GM19468 (cell line): ENCODE measurements around the gene RUFY4.

Experiments used
- ATAC-seq: cut with Tn5 transposase; IDR thresholded peaks from one replicate; pipeline ENCODE4 v1.9.1; 2021; ENCODE audit warnings: mild to moderate bottlenecking, moderate library complexity, moderate number of reproducible peaks; ENCODE audit not compliant: unreplicated experiment; ENCODE audit errors: extremely low read depth

The RUFY4 gene

GRCh38 chr2:218059289-218059688 lies 9.8 kb upstream of the RUFY4 start:
- no peak for ATAC-seq

- no peak for ATAC-seq
These were observed 8.9 kb upstream of the RUFY4 start for GRCh38 chr2:218060118-218060517.

GRCh38 chr2:218060950-218061660 lies 7.9 kb upstream of the RUFY4 start:
- ATAC-seq = no peak

GRCh38 chr2:218063486-218063885 lies 5.6 kb upstream of the RUFY4 start:
- ATAC-seq = peak; percentile 42

GRCh38 chr2:218063896-218064295 lies 5.2 kb upstream of the RUFY4 start:
- ATAC-seq = no peak

- ATAC-seq = no peak
These were observed 3.6 kb upstream of the RUFY4 start for GRCh38 chr2:218065239-218066006.

- ATAC-seq = no peak
These were observed 2.0 kb upstream of the RUFY4 start for GRCh38 chr2:218066926-218067515.

GRCh38 chr2:218067523-218067922 lies 1.5 kb upstream of the RUFY4 start:
- no peak for ATAC-seq

- no peak for ATAC-seq
These were observed 700 bp downstream of the RUFY4 start for GRCh38 chr2:218069606-218070300.

- no peak for ATAC-seq
These were observed 1.5 kb downstream of the RUFY4 start for GRCh38 chr2:218070587-218070986.

GRCh38 chr2:218071218-218071937 lies 2.3 kb downstream of the RUFY4 start:
- ATAC-seq = no peak

GRCh38 chr2:218072002-218072401 lies 2.9 kb downstream of the RUFY4 start:
- ATAC-seq = no peak

GRCh38 chr2:218072478-218073024 lies 3.5 kb downstream of the RUFY4 start:
- ATAC-seq = no peak

GRCh38 chr2:218073185-218073584 lies 4.1 kb downstream of the RUFY4 start:
- no peak for ATAC-seq

- ATAC-seq = no peak
These were observed 5.0 kb downstream of the RUFY4 start for GRCh38 chr2:218074031-218074430.

GRCh38 chr2:218075975-218076811 lies 7.1 kb downstream of the RUFY4 start:
- no peak for ATAC-seq

- no peak for ATAC-seq
These were observed 8.6 kb downstream of the RUFY4 start for GRCh38 chr2:218077464-218078216.
